HG03342 (cell line): Measurements from ENCODE around the gene ATP8B4.

Experiments used
- ATAC-seq: cut with Tn5 transposase; IDR thresholded peaks from one replicate; pipeline ENCODE4 v1.9.1; 2021; ENCODE audit warnings: mild to moderate bottlenecking, moderate library complexity; ENCODE audit not compliant: unreplicated experiment

ATP8B4 gene

DNA sequence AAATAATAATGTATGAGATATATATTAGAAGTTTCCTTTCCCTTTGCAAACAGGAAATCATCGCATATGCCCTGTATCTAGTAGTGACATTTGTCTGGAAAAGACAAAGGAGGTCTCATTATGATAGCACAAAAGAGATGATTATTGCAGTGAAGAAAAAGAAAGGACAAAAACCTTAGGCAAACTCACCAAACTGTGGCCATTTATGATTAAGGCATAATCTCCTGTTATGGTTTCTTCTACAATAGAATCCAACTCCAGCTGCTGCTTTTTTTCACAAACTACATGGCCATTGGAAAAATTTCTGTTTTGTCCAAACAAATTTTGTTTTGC, 218.2 kb downstream of the ATP8B4 start:
- no peak for ATAC-seq

GRCh38 chr15:49900006-49900902, 218.8 kb downstream of the ATP8B4 start:
- no peak for ATAC-seq

DNA sequence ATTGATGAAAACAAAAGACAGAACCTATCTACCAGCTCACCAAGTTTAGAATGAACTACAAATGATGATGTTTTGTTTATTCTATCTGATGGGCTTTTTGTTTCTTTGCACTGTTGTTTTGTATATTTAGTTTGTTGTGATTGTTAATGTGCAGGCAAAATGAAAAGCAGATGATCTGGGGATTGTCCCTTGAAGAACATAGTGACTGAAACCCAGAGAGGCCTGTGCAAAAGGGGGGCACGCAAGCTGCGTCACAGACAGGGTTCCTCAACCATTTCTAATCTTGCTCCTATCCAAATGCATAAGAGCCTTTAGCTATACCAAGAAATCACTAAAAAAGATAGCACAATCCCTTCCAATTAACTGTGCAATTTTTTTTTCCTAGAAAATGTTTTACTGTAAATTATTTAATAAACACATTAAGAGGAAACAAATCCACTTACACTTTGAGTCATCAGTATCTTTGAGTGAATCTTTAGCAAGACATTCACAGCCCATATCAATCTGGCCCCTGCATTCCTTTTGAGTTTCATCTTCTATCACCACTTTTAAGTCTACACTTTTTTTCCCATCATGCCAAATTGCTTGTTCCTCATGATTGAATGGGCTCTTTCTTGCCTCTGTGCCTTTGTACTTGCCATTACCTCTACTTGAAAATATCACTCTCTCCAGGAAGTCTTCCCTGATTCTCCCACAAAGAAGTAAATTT, 220.3 kb downstream of the ATP8B4 start:
- no peak for ATAC-seq

DNA sequence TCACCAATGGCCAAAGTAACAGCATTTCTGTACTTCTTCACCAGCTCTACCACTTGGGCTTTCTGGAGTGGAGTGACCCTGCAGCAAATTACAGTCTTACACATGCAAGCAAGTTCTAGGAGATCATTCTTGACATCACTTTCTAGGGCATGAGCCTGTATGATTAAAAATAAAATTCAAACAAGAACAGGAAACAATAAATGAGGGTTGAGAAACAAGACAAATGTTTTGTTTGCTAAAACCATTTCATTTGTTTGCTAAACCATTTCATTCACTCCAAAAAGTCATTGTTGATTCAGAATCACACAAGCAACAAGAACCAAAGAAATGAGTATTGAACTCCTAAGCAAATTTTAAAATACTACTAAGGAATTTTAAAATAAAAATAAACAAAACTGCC, 220.9 kb downstream of the ATP8B4 start:
- no peak for ATAC-seq

GRCh38 chr15:49895347-49896223, 223.4 kb downstream of the ATP8B4 start:
- no peak for ATAC-seq

- no peak for ATAC-seq
Measured at GRCh38 chr15:49890689-49891088, 228.3 kb downstream of the ATP8B4 start.

- ATAC-seq: no peak
Measured at GRCh38 chr15:49889536-49889935, 229.5 kb downstream of the ATP8B4 start.

DNA sequence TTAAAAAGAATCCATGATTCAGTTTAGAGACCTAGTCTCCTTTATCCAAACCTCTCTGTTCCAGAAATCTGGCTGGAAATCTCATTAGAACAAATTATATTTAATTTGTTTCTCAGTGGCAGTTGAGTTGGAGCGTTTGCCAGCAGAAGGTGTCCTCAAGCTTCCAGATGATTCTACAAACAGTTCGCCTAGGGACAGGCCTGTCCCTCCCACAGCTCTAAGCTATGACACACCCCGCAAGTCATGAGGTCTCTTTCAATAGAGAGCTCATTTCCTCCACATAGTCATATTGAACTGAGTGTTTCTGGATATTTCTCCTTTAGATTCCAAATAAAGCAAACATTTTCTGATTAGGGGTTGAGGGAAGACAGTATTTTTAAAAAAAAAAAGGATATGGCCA, 230.3 kb downstream of the ATP8B4 start:
- ATAC-seq: no peak

DNA sequence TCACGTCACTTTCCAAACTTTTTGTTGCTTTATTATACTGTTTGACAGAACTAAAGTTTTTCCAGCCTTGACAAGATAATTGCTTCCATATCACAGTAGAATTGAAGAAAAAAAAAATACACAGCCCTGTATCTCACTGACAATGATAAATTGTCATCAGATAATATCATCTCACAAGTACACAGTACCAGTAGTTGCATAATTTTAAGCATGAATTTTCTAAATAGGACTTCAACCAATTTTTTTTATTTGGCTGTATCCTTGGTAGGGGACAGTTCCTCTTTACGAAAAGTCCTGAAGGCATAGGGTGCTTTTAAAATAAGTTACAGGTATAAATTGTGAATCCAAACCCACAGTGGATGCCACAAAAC, 230.7 kb downstream of the ATP8B4 start:
- ATAC-seq: no peak

GRCh38 chr15:49887659-49888322, 231.2 kb downstream of the ATP8B4 start:
- ATAC-seq: no peak

GRCh38 chr15:49883121-49883520, 235.9 kb downstream of the ATP8B4 start:
- ATAC-seq: no peak

DNA sequence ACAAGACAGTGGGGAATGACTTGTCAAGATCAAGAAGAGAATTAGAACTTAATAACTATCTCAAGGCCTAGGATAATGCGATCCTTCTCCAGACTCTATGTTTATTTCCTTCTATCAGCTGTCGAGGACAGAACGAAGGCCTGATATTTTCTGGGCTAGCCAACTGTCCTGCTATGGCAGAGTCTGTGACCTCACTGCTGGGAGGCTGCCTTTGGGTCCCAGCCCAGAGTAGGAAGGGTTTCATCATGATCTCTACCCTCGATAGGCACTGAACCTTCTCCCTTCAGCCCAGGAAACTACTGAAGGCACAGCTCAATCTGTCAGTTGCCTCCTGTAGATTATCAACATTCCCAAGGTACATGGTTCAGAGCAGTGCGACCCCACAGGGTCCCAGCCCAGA, 237.2 kb downstream of the ATP8B4 start:
- ATAC-seq: no peak

- no peak for ATAC-seq
Measured at GRCh38 chr15:49881433-49881832, 237.6 kb downstream of the ATP8B4 start.

DNA sequence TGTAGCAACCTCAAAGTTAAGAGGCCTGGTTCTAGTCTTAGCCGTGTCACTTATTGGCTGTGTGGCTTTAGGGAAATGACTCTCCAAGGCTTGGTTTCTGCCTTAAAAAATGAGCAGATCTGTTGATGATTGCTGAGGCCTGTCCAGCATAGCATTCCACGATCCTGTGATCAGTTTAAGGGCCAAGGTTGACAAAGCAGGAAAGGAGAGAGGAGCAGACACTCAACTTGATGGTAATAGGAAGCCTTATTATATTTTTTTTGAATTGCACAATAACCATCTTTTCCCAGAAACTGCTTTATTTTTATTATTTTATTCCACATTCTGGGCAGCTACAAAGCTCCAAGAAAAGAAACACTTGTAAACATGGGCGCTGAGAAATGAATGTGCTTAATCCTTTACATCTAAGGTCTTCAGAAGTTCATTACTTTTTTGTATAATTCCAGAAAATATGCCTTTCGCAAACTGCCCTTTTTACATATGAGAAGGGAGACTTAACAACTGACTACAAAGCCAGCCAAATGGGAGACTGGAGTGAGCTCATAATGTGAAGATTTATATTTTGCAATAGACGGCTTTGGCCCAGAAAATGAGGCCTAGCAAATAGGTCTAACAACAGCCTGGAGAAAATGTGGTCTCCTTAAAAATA, 241.0 kb downstream of the ATP8B4 start:
- ATAC-seq: no peak

GRCh38 chr15:49877117-49877872, 241.7 kb downstream of the ATP8B4 start:
- ATAC-seq: no peak

DNA sequence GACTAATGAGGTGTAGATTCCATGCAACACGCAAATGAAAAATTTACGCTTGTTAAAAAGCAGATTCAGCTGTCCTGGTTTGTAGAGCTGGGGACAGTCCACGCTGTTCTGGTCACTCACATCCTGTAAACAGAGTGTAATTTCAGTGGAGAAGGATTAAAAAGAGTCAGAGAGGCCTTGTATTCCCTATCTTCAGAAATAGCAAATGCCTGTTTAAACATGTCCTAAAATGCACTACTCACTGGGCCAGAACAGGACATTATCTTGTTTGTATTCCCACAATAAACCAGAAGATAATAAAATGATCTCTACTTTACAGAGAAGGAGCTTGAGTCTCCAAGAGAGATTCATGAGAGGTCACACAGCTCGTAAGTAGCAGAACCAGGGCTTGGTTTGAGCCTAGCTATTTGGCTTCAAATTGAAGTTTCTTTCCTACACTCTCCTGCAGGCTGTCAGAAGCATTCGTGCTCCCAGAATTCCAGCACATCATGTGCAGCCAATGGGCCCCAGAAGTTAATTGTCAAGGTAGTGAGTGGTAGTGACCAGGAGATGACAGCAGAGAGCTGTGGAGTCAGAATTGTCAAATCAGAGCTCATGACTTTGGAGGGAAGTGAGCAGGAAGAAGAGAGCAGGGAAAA, 242.5 kb downstream of the ATP8B4 start:
- ATAC-seq: no peak

GRCh38 chr15:49875392-49875791, 243.6 kb downstream of the ATP8B4 start:
- no peak for ATAC-seq

DNA sequence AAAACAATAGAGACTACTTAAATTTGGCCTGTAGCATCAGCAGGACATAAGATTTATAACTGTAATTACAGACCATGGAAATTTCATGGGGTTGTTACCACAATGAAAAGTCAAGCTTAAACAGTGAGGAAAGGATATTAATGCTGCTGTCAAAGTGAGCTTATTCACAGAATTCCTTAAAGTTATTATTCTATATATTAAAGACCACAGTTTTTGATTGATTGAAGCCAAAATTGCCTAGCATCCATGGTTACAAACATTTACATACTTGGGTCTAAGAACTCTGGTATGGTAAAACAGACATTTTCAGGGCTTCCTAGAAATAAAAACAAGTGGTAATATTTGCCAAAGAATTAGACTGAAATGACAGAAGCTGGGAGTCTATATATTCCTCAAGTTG, 248.6 kb downstream of the ATP8B4 start:
- ATAC-seq: no peak

DNA sequence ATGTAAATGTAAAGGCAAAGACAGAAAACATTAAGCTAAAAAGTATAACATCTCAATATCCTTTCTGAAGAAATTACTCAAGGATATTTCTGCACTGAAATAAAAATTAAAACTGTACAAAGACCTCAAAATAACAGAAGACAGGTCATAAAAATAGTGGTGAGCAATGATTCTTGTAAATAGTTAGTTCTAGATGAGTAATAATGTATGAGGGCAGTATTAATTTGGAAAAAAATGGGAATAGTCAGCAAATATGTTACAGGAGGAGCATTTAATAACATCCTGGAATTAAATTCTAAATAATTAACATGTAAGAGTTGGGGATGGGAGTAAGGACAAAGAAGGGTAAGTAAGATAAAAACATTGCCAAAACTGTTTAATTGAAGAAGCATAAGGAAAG, 250.7 kb downstream of the ATP8B4 start:
- no peak for ATAC-seq
